ENCODE data around the gene PLAU. TPM values are rescaled to one million over a fixed set of nuclear protein-coding genes. Genes with fewer than 3 reads are reported as not detected.

Gene PLAU
- total and polyA plus RNA-seq, 2 of the 4 experiments (the other 2 are of a cell fraction) = 123 to 283 TPM

DNA sequence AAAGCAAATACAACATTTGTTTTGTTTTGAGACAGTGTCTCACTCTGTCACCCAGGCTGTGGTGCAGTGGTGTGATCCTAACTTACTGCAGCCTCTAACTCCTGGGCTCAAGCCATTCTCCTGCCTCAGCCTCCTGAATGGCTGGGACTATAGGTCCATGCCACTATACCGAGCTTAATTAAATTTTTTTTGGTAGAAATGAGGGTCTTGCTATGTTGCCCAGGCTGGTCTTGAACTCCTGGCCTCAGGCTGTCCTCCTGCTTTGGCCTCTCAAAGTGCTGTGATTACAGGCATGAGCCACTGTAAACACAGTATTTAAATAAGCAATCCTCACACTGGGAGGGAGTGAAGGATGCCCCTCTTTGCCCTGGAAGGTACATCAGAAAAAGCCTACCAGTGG is 32.6 kb upstream of the PLAU start:
- ATAC-seq (ENCODE audit: low read depth) = no peak
- TF ChIP-seq USF2 (IDR thresholded peaks at IDR 0.05; ENCODE audit: low read depth, low read length) (no peak), RFX5 (IDR thresholded peaks at IDR 0.05; ENCODE audit: low read depth, low read length) (no peak), MAFK (IDR thresholded peaks at IDR 0.05; ENCODE audit: low read depth, low read length) (no peak)
- Histone ChIP-seq H2BK120ac (ENCODE audit: low read depth, low read length) (no peak overlapping the region), H2BK15ac (ENCODE audit: low read depth, low read length) (no peak overlapping the region), H3K9me1 (ENCODE audit: insufficient read depth, low read length) (peaks cover 6% of the 10 kb centered on the region), H2AK9ac (replicated peaks; ENCODE audit: low read depth, low read length, poor library complexity) (no peak overlapping the region), H3K27ac (ENCODE audit: insufficient read depth, low read length) (no peak overlapping the region), H4K20me1 (ENCODE audit: insufficient read depth, low read length) (peaks cover under 1% of the 10 kb centered on the region), H3K36me3 (ENCODE audit: control insufficient read depth, insufficient read depth, low read length) (no peaks in the 10 kb centered on the region), H4K8ac (ENCODE audit: low read depth in 2 of 2, low read length in 2 of 2) (no peak overlapping the region), H3K9me3 (ENCODE audit: control insufficient read depth, insufficient read depth, low read length) (no peaks in the 10 kb centered on the region), H3K4me2 (ENCODE audit: low read depth, low read length) (no peak overlapping the region), H3K56ac (ENCODE audit: extremely low read depth, insufficient read depth, low read length) (no peak overlapping the region), H2BK5ac (ENCODE audit: low read depth, low read length, poor library complexity, severe bottlenecking) (no peak overlapping the region), H3K14ac (replicated peaks; ENCODE audit: low read depth, low read length) (no peak overlapping the region), H3K18ac (ENCODE audit: low read depth, low read length) (no peak overlapping the region), H3K4me3 (ENCODE audit: insufficient read depth, low read depth, low read length) (no peak overlapping the region), H3K9ac (ENCODE audit: low read depth, low read length) (no peak overlapping the region), H3K23ac (ENCODE audit: low read depth, low read length) (no peak overlapping the region), H3K4ac (ENCODE audit: low read depth, low read length) (no peak overlapping the region), H4K91ac (ENCODE audit: insufficient read depth, low read depth, low read length) (no peak overlapping the region), H3K27me3 (ENCODE audit: control insufficient read depth, insufficient read depth, low read length) (no peaks in the 10 kb centered on the region), H2AK5ac (ENCODE audit: low read depth, low read length) (no peak overlapping the region), H2BK20ac (ENCODE audit: low read depth, low read length) (no peak overlapping the region), H3K79me1 (ENCODE audit: low read depth in 1 of 2, low read length in 2 of 2) (peaks cover 1 to 5% of the 10 kb centered on the region in 2 experiments; a peak in 3 of 4 replicates), H4K5ac (ENCODE audit: low read depth, low read length) (no peak overlapping the region), H3K4me1 (ENCODE audit: control insufficient read depth, insufficient read depth, low read length) (peaks cover 2% of the 10 kb centered on the region; the same call in 1 of the 2 replicates), H2AFZ (replicated peaks; ENCODE audit: low read length, poor library complexity) (no peak overlapping the region)
- no TSS peak for BruUV-seq (replicated peaks)
- in situ Hi-C loops (cut with MboI; ENCODE audit: low sequenced_read_pairs) (no loop called here), intact Hi-C loops (cut with micrococcal nuclease) (no loop called here), dilution Hi-C loops (cut with HindIII; ENCODE audit: low sequenced_read_pairs, unreplicated experiment) (no loop called here)
- DNase-seq = no peak
- WGBS, 2 experiments (ENCODE audit: extremely low coverage in 2 of 2, insufficient read length in 1 of 2) = no CpG with 5 or more reads among the region's 1 CpG
- CTCF ChIA-PET = interaction anchor here (0.7 to 2.9 kb wide), 3 partner anchors 26 to 368 kb away, joined by 3 to 32 read pairs (median 7); no protein-coding TSS in a partner anchor
- POLR2A ChIA-PET (ENCODE audit: unreplicated experiment) = no interaction called here
